K562 treated with DMSO at 1 percent for 12 hours (cell line): ENCODE results near the gene EVC2. TPM values are rescaled to one million over a fixed set of nuclear protein-coding genes. Genes with fewer than 3 reads are reported as not detected.

Source experiments
- total RNA-seq: library from RNA; unstranded; fragments of 300-600 nt; gene quantifications from 2 replicates; pipeline ENCODE4 v1.2.3, GENCODE V29; 2022; ENCODE audit not compliant: insufficient read depth

The EVC2 gene, protein sequence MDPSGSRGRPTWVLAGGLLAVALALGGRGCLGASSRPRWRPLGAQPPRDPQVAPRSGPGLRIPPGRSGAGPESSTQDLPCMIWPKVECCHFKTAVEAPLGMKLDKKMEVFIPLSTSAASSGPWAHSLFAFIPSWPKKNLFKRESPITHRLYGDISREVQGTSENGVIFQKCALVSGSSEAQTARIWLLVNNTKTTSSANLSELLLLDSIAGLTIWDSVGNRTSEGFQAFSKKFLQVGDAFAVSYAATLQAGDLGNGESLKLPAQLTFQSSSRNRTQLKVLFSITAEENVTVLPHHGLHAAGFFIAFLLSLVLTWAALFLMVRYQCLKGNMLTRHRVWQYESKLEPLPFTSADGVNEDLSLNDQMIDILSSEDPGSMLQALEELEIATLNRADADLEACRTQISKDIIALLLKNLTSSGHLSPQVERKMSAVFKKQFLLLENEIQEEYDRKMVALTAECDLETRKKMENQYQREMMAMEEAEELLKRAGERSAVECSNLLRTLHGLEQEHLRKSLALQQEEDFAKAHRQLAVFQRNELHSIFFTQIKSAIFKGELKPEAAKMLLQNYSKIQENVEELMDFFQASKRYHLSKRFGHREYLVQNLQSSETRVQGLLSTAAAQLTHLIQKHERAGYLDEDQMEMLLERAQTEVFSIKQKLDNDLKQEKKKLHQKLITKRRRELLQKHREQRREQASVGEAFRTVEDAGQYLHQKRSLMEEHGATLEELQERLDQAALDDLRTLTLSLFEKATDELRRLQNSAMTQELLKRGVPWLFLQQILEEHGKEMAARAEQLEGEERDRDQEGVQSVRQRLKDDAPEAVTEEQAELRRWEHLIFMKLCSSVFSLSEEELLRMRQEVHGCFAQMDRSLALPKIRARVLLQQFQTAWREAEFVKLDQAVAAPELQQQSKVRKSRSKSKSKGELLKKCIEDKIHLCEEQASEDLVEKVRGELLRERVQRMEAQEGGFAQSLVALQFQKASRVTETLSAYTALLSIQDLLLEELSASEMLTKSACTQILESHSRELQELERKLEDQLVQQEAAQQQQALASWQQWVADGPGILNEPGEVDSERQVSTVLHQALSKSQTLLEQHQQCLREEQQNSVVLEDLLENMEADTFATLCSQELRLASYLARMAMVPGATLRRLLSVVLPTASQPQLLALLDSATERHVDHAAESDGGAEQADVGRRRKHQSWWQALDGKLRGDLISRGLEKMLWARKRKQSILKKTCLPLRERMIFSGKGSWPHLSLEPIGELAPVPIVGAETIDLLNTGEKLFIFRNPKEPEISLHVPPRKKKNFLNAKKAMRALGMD
- 0.34 and 0.78 TPM in 2 replicates for total RNA-seq

DNA sequence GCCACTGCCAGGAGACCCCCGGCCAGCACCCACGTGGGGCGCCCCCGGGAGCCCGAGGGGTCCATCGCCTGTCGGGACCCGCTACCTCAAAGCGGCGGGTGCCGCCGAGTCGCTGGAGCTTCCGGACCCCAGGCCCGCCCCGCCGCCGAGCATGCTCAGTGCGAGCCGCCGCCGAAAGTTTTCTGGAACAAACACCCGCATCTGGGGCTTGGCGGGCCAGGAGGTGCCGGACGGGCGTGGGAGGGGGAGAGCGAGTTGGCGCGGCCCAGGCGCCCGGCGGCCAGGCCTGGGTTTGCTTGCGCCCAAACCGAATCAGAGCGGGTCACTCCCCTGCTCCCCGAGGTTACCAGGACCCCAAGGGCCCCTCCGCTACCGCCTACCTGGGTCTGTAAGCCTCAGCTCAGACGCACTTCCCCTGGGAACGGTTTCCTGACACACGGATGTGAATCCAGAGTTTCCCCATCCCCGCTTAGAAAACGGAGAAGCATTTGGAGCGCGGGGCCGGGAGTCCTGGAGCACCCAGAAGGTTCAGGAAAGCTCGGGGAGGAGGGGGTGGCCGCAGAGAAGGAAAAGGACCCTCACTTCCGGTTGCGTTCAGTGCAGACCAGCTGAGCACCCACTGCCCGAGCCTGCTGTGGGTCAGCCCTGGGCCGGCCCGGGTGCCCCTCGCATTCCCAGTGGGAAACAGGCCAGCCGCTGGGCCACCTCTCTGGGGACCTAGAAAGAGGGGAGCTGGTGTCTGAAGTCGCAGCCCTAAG lies at the start of gene EVC2:
Gene EVC2 (minus strand): TSS at position 111 of the 758 bp plus-strand sequence. CDS start 46 bp downstream, at position 65.

DNA sequence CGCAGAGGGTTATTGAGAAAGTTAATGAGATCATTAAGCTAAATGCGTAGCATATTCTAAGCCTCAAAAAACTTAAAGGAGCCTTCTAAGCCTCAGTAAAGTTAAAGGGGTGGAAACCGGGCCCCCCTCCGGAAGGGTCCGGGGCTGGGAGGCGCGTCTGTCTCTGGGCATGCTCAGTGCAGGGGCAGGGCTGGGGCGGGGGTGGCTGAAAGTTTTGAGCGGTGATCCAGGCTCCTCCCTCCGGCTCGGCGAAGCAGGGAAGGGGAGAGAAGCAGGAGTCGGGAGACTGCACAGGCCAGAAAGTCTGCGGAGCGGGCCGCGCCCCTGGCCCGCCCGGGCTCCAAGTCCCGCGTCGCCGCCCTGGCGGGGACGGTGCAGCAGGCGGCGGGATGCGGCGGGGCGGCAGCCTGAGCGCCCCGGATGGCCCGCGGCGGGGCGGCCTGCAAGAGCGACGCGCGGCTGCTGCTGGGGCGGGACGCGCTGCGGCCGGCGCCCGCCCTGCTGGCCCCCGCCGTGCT lies 2.7 kb upstream of the EVC2 start, which contains the start of gene EVC:
Gene EVC (plus strand): TSS at position 241 of the 518 bp plus-strand sequence. CDS start 180 bp downstream, at position 421.

Other genes with a start within 250 kb of the EVC2 start
- 0.78 and 2.1 TPM in 2 replicates for gene EVC, start 2.6 kb upstream of the EVC2 start, total RNA-seq
- 0.47 TPM in 1 of 2 replicates, not detected in the other for gene CRMP1, start 184.5 kb upstream of the EVC2 start, total RNA-seq